GM19240 (cell line): ENCODE data around the gene DNAL4.

Experiments used
- DNase-seq: peaks from one replicate; pipeline ENCODE4 v3.0.0; 2011; ENCODE audit warnings: low spot score; ENCODE audit not compliant: insufficient read length

The DNAL4 gene

DNA sequence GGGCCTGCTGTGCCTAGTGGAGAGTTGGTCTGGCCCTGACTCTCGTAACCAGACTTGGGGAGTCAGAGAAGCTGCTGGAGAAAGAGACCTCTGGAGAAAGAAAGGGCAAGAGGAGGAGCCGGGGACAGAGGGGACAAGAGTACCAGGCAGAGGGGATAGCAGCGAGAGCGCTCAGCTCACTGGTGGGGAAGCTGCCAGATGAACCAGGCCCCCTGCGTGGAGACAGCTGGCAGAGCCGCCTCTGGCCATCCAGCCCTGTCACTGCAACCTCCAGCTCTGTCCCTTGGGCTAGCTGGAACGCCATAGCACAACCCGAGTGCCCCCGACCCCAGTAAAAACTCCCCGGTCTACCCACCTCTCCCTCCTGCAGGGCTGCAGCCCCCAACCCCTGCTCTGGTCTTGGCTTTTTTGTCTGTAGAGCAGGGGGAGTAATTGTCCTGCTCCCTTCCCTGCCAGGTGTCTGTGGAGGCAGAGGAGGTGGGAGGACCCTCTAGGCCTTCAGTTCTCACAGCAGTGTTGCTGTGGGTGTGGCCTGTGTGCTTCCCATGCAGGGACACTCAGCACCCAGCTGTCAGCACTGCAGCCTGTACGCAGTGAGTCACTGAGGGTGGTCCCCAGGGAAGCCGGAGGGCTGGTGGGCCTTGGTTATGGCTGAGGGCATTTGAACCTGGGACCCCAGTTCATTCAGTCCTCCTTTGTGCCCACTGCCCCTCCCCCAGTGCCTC is 33.3 kb downstream of the DNAL4 start:
- no peak for DNase-seq

DNA sequence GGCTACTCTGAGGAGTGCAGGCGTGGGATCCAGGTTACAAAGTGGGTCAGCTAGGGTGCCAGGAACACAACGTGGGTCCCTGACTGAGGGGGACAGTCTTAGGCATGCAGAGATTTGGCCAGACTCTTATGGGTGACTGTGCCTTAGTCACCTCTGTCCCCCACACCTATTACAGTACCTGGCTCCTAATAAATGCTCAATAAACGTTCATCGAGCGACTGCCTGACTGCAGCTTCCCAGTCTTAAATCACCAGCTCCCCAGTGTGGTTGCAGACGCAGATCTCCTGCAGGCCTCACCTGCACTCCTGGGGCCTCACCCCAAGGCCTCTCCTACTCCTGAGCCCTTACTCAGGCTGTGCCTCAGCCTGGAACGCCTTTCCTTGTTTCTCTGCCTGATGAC is 34.9 kb downstream of the DNAL4 start:
- DNase-seq: no peak

DNA sequence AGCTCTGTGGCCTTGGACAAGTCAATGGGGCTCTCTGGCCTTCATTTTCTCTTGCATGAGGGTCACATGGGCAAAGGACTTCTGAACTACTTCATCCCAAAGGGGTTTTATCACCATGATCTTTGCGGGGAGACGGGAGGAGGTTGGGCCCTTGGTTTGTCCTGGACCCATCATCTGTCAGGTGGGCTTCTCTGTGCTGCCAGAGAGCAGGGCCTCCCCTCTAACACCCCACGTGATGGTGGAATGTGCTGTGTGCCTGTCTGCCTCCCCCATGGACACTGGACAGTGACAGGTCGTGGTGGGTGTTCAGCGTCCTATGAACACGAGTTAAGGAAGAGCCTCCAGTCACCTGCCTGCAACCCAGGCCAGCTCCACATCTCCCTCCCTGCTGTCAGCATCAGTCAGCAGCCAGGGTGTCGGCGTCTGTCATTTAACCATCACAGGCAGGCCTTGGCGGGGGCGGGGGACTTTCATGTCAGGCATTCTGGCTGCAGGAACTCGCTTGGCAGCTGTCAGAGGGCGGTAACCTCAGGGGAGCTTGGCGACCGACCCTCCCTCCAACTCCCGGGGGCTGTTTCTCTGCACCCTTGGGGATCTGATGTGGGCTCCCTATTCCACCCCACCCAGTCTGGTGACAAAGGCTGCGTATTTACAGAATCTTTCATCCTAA is 35.5 kb downstream of the DNAL4 start:
- DNase-seq: no peak

DNA sequence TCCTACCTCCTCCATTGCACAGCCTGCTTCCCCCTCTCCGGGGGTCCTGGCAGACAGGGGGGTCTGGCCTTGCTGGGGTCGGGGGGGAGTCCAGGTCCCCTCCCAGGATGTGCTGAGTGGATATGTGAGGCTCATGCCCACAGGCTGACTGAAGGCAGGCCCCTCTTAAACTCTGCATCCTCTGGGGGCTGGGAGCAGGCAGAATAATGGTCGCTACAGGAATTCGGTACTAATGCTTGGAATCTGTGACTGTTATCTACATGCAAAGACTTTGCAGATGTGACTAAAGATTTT is 36.5 kb downstream of the DNAL4 start:
- no peak for DNase-seq

DNA sequence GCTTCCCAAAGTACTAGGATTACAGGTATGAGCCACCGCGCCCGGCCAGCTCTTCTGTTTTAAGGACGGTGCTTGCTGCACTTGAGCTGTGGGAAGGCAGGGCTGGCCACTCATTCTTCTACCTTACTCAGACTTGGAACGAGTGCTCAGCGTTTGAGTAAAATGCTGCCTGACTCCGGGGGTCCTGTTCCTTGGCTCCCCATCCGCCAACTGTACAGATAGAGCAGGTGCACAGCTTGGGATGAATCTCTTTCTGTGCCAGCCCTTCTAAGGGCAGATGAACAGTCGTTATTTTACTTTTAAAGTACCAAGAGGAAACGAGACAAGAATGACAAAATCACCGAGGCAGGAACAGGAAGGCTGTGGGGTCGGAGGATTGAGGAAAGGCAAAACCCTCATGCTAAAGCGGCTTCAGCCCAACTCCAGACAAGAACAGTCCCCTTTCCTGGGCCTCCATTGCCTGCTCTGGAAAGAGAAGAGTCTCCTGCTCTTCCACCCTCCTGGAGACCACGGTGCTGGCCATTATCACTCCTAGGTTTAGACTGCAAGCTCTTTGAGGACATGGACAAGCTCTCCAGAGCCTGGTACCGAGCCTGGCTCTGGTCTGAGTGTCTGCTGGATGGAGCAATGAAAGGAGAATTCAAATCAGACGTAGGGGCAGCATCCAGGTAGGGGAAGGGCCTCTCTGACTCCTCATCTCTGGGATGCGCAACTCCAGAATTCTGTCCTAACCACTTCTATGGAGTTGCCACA is 37.1 kb downstream of the DNAL4 start:
- no peak for DNase-seq

DNA sequence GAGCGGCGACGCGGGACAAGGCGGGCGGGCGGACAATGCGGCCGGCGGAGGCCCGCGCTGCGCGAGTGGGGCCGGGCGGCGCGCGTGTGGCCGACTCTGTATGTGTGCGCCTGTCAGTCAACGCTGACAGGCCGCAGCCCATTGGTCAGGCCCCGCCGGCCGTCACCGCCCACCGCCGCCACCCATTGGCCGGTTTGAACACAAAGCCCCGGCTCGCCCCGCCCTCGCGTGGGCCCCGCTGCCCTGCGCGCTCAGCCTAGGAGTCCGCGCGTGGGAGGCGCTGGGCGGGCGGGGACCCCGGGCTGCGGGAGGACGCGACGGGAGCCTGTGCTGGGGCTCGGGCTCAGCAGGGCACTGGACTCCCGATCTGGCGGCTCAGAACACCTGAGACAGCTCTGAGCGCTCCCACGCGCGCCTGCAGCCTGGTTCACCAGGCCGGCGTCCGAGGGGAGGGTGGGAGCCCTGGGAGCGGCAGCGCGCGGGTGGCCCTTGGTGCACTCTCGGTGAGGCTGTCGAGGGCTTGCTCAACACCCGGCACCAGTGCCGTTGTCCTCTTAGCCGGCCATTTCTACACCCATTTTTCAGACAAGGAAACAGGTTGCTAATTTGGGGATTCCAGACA is 37.9 kb downstream of the DNAL4 start, which contains the start of gene SUN2:
SUN2 (minus strand) TSS at position 88 of the 622 bp plus-strand sequence. CDS start 3,370 bp downstream, outside the sequence.
- DNase-seq: peak; percentile 96

DNA sequence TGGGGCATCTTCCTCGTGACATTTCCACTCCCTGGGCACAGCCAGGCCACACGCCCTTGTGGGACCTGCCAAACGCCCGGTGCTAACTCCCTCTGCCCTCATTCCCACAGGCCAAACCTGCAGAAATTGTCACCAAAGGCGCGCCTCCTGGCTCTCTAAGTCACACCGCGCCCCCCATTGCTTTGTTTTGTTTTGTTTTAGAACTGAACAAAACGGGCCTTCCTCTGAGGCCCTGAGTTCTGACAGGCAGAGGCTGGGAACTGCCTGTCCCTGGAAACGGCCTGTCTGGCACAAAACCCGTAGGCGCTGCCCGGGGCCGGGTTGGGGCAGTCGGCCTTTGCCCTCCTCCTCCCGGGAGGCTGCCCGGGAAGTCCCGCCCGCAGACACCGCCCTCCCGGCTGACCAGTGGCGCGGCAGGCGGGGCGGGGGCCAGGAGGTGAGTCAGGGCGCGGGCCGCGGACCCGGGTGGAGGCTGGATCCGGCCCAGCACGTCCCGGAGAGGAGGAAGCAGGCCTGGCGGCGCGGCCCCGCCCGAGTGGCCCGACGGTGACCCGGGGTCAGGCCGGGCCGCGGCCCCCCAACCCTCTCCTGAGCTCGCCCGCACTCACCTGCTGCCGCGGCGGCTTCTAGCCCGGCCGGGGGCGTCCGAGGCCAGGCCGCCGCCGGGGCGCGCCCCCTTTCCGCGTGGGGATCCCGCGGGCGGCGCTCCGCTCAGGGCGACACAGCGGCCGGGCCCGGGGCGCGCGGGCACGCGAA is 38.6 kb downstream of the DNAL4 start:
- DNase-seq: no peak

DNA sequence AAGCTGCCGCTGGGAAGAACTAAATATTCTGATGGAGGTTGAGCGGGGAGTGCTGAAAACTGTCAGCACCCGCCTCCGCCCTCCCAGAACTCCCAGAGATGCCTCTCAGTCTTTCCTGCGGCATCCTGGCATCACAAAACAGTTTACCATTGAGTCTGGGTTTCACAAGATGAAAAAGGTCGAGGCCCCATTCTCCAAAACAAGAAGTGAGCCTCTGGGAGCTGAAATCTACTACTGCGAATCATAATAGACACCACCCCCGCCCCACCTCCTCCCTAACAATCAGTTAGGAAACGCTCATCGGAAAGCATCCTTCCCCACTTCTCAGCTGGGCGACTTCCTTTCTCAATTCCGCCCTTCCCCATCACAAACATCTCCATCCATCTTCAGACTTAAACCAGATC is 39.2 kb downstream of the DNAL4 start:
- DNase-seq: no peak

DNA sequence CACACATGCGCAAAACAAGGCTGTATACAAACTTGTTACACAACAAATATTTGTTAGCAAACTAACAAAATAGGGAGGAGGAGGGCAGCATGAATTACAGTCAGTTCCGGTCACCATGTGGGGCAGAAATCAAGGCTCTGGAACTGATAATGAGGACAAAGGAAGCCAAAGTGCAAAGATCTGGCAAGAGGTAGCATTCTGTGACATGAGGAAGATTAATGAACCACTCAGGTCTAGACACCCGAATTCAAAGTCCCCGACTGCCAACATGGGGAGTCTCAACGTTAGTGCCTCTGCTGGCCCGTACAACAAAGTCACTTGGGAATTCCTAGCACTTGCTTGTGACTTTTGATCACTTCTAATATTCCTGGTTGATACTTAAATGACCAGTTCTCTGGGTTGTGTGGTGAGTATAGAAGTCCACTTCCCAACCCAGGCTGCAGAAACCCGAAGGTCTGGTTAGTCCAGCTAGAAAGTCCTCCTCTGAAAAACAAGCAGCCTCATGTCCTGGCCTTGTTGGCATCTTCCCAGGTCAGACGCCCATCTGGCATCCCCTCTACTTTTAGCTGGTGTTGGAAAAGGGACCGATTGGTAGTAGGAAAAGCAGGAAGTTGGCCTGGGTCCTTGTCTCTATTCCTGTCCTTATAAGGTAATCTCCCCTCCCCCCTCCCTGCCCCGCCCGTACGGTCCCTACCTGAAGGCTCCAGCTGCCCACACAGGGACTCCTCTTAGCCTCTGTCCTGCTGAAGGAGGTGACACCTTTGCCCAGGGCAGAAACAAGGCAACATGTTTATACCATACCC is 39.8 kb downstream of the DNAL4 start:
- DNase-seq: no peak

DNA sequence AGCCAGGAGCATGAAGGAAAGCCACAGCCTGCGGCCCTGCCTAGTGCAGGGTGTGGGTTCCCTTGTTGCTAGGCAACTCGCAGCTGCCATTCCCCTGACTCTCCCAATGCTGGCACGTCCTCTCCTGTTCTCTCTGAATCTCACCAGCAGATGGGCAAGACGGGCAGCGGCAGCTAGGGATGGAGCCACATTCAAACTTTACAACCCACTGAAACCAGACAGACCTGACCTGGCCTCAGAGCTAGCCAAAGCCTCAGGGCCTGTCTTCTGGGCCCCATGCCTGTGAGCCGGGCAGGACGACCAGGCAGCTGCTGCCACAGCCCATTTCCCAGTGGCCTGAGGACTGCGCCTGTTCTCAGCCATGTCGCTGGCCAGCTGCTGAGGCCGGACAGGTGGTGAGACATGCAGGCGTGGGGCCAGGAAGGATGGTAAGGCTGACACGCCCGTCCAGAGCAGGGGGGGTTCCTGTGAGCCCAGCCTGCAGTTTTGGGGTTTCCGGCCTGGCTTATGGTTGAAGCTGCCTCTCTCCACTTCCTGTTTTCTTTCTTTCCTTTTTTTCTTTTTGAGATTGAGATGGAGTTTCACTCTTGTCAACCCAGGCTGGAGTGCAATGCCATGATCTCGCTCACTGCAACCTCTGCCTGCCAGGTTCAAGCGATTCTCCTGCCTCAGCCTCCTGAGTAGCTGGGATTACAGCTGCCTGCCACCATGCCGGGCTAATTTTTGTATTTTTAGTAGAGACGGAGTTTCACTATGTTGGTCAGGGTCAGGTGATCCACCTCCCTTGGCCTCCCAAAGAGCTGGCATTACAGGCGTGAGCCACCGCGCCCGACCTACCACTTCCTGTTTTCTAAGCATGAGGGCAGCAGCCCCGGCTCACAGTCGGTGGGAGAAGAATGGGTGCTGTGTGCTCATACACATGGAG is 42.3 kb downstream of the DNAL4 start:
- peak; percentile 75 for DNase-seq

DNA sequence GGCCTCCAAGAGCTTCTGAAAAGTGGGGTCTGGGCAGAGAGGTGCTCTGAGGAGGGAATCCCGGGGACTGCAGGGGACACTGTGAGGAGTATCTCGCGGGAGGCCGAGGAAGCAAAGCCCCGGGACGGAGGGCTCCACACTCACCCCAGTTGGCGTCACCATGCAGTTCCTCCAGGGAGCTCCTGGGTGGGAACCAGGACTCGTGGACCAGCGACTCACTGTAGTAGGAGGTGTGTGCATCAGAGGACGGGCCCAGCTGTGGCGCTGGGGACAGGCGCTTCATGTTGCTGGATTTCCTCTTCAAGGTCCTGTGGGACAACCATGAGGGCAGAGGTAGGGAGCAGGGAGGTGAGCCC is 42.9 kb downstream of the DNAL4 start:
- no peak for DNase-seq

DNA sequence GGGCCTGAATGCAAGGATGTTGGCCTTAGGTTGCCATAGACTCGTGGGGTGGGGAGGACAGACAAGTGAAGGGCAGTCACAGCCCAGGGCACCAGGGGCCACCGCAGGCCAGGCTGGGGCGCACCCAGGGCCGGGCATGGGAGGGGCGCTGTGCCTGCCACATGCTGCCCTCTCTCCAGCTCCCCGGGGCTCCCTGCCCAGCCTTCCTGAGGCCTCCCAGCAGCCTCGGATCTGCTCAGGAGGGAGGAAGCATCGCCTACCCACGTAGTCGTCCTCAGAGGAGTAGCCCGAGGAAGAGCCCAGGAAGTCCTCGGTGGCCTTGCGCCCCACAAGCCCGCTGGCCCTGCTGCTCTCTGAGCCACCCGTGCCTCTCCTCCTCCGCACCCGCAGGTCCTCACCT is 43.3 kb downstream of the DNAL4 start:
- DNase-seq: no peak

DNA sequence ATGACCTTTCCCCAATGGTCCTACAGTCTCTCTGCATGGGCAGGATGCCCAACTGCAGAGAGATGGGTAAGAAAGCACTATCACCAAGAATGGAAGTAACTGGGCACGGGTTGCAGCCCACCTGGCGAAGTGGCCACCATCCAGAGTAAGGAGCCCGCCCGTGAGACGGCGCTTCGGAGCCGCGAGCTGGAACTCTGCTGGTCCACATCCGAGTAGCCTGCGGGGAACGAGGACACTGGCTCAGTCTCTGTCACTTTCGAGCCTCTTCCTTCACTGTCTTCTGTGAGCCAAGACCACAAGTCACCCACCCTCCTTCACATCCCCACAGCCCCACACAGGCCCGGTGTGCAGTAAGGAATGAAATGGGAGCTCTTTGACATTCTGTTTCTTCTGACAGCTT is 43.8 kb downstream of the DNAL4 start:
- DNase-seq: no peak

DNA sequence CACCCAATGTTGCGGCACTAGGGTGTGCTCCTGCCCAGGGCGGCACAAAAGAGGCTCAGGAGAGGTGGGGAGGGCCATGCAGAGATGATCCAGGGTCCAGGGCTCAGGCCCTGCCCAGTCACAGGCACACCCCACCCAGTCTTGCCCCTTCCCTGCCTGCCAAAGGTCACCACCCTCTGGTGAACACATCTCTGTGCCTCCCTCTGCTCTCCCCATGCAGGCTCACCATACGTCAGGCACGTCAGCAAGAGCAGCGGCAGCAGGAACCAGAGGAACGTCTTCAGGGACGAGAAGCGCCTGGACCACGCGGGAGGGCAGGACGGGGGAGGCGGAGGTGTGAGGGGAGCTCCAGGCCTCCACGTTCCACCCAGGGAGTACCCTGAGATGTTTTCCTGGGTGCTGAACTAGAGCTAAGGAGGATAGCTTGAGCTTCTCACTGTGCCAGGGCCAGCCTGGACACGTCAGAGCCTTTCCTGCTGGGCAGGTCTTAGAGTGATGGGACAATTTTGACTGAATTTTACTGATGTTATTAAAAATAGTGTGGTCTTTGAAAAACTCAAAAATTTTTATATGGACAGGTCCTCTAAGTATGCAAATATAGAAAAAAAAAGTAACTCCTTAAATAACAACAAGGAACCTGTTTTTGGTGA is 45.3 kb downstream of the DNAL4 start:
- DNase-seq: no peak

DNA sequence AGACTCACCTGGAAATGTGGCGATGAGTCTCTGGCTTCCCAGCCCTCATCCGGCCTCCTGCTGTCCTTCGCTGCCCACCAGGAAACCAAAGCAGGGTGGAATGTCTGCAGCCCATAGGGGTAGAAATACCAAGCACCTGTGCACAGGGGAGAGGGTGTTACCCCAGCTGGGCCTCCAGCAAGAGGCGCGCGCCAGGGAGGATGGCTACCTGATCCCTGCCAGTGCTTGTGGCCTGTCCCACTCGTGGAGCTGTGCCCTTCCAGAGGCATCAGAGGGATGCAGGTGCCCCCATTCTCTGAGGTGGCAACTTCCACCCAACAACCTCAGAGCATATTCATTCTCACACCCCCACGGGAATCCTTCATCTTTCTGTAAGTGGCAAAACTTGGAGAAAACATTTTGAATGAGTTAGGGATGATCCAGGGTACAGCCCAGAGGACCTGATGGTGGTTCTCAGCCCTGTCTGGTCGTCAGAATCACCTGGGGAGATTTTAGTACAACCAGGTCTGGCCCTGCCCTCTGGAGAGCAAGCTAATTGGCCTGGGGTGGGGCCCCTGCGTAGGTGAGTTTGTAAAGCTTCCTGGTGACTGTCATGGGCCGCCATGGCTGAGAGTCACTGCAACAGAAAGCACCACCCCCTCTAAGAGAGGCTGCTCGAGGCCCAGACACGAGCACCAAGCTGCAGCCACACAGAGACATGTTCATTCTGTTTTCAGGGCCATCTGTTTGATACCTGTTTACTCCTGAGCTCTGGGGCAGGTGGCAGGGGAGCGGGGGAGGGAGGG is 48.1 kb downstream of the DNAL4 start:
- DNase-seq: no peak

DNA sequence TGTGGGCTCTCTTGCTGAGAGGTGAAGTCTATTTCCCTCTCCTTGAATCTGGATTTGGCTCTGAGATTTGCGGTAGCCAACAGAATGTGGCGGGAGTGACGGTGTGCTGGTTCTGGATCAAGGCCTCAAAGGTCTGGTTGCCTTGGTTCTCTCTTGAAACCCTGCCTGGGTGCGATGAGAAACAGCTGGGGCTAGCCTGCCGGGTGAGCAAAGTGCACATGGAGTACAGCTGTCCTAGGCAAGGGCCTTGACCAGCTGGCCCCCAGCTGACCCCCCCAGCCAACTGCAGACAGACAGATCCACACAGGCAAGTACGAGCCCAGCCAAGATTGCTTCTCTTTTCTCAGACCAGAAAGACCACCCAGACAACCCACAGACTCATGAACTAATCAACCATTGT is 49.0 kb downstream of the DNAL4 start:
- DNase-seq: no peak

DNA sequence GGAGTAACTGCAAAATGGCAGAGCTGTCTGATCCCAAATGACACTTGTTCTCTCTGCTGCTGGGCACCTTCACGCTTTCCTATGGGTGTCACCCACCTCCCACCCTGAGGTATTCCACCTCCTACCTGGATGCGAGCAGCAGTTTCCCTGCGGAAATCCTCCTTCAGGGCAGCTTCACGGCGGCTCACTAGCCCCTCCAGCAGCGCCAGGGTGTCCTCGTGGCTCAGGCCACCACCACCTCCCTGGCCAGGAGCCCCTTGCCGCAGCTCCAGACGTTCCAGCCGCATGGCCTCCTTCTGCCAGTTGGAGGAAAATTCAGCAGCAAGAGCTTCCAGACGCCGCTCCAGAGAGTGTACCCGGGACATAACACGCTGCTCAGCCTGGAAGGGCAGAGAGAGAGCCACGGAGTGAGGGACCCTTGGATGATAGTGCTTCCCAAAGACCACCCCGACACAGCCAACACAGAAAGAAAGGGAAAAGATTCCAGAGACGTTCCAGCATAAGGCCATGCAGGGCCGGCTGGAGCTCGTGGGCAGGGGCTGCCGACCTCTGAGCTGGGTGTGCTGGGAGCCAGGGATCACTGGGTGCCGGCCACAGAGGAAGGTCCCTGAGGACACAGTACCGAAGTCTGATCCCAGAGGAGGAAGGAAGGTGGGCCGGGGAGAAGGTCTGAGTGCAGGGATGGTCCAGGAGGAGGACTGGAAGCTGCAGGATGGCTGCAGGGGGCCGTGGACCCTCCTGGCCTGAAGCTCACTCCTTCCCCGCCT is 51.6 kb downstream of the DNAL4 start:
- no peak for DNase-seq

DNA sequence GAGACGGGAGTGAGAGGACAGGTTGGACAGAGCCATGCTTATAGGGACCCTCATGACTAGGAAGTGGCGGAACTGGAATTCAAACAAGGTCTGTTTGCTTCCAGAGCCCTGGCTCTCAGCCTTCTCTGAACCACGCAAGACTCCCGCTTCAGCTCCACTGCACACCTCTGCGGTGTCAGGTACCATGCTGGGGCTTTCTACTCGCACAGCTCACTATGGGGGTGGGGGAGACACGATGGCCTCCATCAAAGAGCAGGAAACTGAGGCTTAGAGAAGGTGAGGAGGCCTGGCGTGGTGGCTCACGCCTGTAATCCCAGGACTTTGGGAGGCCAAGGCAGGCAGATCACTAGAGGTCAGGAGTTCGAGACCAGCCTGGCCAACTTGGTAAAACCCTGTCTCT is 52.4 kb downstream of the DNAL4 start:
- no peak for DNase-seq
